ENCODE results near the gene CDH4.

Gene CDH4

DNA sequence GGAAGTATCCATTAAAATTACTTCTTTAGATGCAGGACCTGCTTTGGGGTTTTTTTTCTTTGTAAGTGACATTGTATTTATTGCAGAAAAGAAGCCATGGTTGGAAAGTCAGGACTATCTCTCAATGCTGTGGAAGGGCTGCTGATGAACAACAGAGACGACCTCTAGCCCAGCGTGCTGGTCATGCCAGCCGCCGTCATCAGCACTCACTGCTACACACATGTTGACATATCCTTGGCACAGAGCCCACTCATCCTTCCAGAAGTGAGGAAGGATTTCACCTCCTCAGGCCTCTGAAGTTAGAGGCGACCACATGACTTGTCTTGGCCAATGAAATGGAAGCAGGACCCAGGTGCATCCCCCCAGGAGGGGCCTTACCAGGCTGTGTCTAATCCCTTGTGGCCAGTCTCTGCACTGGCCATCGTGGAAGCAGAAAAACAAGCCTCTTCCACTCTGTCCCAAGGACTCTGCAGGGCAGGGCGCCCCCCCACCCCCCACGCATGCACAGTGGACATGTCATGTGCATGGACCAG, 470.2 kb downstream of the CDH4 start:
- no peak for DNase-seq (ENCODE audit: low spot score)

DNA sequence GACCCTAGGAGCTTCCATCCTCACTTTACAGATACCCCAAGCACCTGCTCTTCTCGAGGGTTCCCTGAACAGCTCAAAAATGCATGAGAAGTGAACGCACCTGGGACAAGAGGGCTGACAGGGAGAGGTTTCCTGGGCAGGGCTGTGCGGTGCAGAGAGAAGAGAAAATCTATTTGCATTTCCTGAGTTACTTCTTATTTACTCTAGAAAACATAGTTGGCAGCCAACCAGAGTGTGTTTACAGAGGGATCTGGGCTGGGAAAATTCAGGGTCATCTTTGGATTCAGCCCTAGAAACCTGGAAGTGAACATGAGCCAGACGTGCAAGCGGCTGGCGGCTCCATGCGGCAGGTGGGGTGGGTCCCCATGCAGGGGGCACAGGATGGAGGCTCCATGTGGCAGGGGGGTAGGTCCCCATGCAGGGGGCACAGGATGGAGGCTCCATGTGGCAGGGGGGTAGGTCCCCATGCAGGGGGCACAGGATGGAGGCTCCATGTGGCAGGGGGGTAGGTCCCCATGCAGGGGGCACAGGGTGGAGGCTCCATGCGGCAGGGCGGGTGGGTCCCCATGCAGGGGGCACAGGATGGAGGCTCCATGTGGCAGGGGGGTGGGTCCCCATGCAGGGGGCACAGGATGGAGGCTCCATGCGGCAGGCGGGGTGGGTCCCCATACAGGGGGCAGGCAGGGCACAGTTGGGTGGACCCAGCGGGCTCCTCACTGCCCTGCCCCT, 471.6 kb downstream of the CDH4 start:
- no peak for DNase-seq (ENCODE audit: low spot score)

DNA sequence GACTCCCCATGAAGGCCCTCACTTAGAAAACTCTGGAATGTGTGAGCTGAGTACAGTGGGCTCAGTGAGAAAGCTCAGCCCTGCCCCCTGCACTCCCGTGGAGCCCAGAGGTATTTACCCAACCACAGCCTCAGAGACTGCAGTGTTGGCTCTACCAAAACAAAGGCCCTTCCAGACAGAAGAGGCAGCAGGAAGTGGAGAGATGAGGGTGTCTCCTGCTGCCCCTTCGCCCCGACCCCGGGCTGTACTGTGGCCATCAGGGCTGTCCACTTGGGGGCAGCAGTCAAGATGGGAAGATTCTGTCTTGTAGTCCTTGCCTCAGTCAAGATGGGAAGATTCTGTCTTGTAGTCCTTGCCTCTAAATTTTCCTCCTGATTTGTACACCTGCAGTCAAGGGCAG, 472.3 kb downstream of the CDH4 start:
- peak; percentile 22 for DNase-seq (ENCODE audit: low spot score)

DNA sequence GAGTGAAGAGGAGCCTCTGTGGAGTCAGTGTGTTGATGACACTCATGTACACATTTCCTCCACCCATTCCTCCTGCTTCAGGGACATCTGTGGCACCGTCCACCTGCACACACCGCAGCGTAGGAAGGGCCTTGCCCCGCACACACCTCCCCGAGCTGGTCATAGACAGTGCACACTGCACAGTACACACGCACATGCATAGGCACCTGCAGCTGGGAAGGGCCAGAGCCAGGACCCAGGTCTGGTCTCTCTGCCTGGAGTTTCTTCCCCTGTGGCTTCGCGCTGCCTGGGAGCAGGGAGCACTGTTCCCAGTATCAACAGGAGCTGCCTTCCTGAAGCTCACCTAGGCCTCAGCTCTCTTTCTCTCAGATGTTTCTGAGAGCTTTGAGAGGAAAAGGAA, 473.1 kb downstream of the CDH4 start:
- DNase-seq (ENCODE audit: low spot score), result no peak

DNA sequence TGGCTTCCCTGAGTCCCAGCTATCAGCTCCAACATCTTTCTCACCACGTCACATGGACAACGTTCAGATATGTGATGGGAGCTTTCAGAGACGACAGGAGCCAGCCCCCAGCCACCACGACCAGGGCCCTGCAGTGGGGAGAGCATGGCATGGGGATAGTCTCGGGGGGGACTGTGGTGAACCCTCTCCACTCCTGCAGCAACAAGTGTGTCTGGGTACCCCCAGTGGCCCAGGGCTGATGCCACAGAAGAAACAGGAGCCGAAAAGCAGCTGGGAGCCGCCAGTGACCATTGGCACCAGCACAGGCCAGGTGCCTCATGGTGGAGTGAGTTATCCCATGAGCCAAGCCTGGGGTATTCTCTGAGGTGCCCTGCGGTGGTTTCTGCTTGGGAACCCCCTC, 473.9 kb downstream of the CDH4 start:
- no peak for DNase-seq (ENCODE audit: low spot score)

DNA sequence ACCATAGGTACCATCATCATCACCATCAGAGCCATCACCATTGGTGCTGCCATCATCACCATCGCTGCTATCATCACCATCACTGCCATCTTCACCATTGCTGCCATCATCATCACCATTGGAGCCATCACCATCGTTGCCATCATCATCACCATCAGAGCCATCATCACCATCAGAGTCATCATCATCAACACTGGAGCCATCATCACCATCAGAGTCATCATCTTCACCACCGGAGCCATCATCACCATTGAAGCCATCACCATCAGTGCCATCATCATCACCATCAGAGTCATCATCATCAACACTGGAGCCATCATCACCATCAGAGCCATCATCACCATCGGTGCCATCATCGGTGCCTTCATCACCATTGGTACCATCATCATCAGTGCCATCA, 474.9 kb downstream of the CDH4 start:
- DNase-seq (ENCODE audit: low spot score), result no peak

DNA sequence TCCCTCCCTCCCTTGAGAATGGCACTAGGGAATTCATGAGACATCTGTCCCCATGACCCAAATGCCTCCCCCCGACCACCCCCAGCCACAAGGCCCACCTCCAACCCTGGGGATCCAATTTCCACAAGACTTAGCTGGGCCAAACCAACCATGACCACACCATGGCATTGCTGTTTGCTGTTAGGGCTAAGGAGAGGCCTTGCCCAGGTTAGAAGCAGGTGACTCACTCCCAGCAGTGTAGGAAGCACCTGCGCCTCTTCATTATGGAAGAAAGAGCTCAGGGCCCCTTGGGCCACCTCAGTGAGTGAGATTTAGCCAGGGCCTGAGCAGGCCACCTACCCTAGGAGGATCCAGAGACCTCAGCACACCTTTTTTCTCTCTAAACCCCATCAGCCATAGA, 475.7 kb downstream of the CDH4 start:
- no peak for DNase-seq (ENCODE audit: low spot score)

DNA sequence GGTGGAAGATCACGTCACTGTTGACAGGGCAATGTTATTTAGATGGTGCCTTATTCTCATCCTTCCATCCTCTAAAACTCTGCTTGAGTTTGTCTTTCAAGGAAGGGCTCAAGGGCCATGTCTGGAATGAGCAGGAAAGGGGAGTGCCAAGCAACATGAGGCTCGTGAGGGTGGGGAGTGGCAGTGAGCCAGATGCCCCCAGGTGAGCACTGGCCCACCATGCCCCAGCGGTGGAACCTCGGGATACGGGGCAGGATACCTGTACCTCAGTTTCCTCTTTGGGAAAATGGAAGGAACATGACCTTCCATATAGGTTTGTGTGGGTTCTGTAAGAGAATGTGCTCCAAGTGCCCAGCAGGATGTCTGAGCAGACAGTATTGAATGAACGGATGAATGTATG, 476.3 kb downstream of the CDH4 start:
- no peak for DNase-seq (ENCODE audit: low spot score)

DNA sequence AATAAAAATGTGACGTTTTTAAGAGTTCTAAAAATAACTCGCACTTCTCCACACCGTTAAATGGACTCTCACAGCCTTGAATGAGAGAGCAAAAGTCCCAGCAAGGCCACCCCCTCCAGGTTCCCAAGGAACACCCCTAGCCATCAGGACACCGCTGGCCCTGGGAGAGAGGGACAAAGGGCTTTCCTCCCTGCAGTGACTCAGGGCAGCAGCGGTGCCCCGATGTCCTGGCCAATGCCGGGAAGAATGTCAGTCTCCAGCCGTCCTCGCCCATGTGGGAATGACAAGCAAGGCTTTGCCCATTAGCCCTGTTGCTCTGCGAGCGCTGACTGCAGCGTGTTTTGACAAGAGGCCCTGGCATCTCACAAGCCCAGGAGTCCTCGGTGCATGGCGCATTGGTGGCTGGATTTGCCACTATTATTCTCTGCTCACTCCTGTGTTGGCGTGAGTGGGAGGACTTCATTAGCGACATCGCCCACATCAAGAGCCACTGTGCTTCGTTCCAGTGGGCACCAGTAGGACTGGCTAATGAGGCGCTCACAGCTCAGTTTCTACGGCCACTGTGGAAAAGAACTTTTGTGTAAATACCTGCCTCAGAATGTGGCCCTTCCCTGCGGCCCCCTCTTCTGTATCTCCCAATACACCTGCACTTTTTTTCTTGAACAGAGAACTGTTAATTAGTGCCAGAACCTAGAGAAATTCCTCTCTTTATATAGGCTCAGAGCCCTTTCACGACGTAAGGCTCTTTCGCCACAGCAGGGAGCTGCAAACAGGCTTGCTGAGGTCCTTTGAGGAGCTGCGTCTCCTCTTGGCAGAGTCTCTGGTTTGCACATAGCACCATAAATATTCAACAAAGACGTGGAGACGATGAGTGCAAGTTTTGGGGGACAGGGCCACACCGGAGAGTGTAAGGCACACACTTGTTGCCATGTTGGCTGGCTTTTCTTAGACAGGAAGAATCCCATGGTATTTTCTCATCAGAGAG, 477.0 kb downstream of the CDH4 start:
- DNase-seq (ENCODE audit: low spot score), result no peak

DNA sequence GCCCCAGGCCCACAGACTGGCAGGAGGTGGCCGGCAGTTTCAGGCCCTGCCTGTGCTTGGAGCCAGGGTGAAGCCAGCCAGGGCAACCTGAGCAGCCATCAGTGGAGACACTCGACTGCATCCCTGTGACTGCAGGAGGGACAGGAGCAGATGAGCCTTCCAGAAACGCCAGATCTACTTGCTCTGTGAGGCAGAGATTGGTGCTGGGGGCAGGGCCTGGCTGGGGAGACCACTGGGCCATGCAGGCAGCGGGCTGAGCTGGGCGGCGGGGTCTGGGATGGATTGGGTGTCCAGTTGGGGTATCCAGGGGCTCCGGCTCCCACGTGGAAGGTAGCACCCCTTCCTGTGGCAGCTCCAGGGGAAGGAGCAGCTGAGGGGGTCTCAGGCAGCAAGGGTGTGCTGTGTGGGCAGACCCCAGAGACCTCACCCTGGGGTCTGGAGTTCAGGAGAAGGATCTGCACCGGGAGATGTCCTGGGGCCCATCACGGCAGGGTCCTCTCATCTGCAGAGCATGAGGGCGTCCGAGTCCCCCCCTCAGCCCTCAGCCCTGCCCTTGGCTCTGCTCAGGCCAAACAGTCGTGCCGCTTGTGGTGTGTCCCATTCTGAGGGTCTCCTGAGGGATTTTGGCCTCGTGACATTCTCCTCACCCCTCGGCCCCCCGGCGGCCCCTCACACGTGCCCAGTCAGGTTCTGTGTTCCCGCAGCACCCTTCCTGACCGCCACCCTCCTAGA, 478.7 kb downstream of the CDH4 start:
- DNase-seq (ENCODE audit: low spot score), result no peak

DNA sequence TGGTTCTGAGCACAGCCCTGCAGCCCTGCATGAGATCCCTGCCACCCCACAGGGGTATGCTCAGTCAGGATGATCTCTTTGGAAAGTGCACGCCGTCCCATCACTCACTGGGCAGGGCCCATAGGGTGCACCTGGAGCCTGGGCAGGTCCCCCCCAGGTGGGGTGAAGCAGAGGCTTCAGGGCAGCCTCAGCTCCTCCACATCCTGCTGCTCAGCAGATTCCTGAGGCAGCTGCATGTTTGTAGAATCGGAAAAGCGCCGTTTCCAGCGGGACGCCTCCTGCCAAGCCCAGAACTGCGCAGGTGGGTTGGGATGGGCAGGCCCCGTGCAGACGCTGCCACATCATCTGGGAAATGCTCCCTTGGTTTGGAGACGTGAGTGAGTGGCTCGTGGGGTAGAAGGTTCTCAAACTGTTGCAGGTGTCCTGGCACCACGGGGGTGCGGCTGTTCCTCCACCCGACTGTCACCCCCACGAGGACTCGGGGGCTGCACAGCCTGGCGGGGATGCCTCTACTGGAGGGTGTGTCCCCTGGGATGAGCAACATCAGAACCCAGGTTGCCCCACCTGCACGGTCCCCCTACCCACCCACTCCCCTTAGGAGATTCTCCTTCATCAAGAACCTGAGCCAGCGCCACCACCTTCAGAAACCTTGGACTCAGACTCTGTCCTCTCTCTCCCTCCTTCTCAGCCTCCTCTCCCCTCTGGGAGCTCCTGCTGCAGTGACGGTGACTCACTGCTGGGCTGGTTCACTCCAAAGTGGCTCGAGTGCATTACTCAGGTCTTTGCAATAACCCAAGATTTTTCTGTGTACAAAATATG, 479.5 kb downstream of the CDH4 start:
- DNase-seq (ENCODE audit: low spot score), result peak; percentile 51

DNA sequence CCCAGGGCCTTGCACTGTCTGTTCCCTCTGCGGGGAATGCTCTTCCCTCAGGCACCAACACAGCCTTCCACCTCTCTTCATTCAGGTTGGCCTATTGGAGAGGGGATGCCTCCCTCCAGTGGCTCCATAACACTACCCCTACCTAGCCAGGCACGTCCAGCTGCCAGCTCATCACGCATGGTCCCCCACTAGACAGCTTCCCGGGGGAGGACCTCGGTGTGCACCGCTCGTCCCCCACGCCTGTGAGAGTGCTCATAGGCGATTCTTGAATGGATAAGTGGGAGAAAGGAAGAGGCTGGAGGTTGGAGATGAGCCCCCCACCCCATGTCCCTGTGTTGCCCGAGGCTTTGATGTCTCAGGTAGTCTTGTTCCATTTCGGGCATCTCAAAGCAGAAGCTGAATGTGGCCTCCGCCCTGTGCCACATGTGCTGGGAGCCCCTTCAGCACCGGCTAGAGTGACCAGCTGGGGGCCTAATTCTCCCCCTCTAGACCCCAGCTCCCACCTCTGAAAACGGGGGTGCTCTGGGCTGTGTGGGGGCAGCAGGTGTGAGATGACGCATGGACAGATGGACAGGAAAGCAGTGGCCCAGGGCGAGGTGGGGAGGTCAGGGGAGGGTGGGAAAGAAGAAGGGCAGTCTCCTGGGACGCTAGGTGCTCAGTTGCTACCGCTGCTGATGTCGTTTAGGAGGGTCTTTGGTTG, 480.6 kb downstream of the CDH4 start:
- DNase-seq (ENCODE audit: low spot score), result no peak

DNA sequence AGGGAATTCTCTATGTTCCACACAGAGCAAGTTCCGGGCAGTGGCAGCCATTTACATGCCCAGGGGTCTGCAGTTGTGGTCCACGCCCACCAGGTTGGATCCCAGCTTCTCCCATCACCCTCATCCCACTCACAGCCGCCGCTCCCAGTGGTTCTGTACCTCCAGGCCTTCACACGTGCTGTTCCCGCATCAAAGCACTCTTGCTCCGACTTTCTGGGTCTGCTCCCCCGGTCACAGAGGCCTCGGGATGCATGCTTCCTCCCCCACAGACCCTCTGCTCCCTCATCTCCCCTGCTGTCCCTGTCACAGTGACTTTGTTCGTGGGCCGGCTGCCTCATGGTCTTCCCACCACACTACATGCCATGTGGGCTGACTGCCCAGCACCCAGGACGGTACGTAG, 481.2 kb downstream of the CDH4 start:
- no peak for DNase-seq (ENCODE audit: low spot score)

DNA sequence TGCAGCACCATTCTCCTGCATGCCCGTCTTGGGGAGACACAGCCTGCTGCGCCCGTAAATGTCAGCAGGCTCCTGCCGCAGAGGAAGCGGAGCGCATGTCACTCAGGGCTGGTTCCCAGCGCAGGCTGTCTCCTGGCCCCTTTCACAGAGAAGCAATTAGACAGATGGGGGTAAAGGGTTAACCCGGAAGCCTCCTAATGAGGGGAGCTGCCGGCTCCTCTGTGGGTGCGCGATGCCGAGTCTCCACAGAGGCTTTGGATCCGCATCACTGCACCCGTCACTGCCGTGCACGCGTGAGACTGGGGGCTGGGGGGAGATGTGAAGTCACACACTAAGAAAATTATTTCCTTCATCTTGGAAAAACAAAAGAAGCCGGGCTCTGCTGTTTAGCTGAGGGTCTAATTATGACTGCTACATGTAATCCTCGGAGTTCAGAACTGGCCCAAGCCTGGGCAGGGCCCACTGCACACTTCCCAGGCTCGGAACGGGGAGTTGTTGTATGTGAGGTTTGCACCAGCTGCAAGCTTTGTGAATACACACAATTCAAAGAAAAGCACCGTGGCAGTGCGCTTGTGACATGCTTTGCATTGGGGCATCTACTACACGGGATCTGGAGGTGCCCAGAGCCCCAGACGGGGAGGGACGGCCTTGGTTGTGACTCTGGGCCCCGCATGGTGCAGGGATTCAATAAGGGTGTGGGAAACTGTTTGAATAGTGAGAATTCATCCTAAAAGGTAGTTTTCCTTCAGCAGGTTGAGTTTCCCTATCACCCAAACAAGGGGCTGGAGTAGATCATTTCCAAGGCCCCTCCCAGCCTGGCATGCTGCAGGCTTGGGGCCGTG, 482.1 kb downstream of the CDH4 start:
- no peak for DNase-seq (ENCODE audit: low spot score)

DNA sequence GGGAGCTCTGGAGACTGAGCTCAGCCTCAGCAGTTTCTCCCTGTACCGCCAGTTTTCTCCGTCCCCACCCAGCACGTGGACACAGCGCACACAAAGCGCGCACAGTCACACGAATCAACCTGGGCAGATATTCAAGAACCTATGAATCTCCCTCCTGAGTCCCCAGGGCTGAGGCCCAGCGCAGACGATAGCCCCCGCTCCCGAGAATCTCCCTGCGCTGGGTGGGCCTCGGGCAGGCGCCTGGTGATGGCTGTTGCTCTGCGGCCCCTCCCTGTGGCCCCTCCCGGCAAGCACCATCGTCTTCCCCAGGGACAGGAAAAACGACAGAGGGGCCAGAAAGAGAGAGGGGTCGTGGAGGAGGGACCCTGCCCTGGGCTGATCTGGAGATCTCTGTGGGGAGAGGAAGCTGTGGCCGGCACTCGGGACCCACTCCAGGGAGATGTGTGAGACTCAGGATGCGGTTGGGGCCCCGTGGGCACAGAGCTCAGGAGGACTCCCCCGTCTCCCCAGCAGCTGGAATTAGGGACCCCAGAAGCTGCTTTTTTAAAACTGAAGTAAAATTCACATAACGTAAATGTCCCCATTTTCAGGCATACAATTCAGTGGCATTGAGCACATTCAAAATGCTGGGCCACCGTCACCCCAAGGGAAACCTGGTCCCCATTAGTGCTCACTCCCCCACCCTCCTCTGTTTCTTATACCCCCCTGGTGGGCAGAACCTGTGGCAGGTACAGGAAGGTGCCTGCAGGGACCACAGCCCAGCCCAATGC, 482.9 kb downstream of the CDH4 start:
- DNase-seq (ENCODE audit: low spot score), result no peak

DNA sequence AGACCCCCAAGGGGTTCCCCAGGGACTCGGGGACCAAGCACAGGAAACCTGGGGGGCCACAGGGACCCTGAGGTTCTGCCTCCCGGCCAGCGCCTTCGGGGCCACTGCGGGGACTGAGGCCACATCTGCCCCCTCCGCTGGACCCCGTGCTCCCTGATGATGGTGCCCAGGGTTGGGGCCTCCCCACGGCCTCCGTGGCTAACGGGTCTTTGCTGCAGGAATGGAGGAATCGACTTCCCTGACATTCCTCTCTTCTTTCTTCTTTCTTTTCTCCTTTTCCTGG, 483.4 kb downstream of the CDH4 start:
- no peak for DNase-seq (ENCODE audit: low spot score)

DNA sequence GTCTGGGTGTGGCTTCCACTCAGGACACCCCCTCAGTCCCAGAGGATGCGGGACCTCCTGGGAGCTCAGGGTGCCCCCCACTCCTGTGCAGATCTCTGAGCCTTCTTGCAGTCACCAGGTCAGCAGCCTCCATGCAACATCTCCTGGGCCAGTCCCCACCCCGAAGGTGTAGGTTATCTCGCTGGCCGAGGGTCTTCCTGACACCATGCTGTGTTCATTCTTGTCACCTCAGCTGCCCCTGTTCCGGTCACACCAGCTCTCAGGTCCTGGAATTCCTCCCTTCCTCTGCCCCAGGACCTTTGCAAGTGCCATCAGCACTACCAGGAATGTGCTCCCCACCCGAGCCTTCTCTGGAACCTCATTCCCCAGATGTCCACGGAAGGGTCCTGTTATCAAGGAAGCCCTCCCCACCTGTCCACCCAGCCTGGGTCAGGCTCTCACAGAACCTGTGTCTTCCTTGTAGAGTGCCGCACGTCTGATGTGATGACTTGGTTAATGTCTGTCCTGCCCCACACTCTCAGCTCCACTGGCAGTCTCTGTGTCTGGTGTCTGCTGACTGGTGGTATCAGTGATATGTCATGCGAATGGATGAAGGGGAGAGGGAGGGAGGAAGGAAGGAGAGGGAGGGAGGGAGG, 484.1 kb downstream of the CDH4 start:
- DNase-seq (ENCODE audit: low spot score), result no peak

DNA sequence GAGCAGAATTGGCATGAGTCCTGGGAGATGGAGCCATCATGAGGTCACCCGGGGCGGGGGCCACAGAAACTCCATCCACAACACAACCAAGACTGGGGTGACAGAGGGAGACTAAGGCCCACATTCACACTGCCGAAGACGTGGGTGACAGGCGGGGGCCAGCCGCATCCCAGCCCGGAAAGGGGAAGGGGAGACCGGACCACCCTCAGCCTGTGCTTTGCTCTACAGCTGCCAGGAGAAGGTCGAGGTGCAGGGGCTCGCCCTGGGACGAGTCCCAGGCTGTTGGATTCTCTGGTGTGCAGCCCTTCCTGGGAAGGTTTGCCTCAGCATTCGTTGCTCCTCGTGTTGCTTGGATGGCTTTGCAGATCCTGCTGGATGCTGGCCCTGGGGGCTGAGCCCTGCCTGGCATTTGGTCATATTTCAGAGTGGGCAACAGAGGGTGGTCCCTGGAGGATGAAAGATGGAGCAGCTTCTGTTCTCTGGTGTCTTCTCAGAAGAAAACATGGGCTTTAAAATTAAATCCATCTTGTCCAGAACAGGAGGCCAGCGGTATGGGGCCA, 484.8 kb downstream of the CDH4 start:
- no peak for DNase-seq (ENCODE audit: low spot score)

DNA sequence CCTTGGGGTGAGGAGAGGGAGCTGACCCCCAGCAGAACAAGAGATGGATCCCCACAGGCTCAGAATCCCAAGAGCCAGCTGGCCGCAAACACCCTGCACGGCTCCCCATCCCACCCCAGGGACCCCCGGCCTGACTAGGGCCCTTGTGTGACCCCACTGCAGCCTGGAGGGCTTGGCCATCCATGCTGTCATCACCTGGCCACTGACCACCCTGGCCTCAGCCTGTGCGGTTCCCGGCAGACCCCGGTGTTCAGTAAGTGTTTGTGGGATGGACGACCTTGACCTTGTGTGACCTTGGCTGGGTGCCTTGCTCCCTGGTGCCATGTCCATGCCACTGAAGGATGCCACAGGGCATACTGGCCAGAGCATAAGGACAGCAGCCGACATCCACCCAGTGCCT, 485.3 kb downstream of the CDH4 start:
- no peak for DNase-seq (ENCODE audit: low spot score)
